ENCODE results near the gene LDLRAP1. TPM values are rescaled to one million over a fixed set of nuclear protein-coding genes. Genes with fewer than 3 reads are reported as not detected.

Gene LDLRAP1
- polyA plus RNA-seq, 1 donor from 2014 or later, result 0.22 TPM

DNA sequence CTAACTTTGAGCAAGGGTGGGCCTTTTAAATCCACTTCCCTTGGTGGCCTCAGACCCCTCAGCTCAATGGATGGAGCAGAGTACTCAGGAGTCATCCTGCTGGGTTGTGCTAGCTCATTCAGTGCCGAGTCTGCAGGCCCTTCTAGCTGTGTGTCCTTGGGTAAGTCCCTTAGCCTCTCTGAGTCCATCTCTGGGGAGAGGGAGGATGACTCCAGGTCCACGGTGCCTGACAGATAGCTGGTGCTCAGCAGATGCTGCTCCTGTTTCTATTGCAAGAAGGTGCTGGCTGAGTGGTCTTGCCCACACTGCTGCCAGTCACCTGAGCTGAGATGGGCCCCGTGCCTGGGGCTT is 11.0 kb downstream of the LDLRAP1 start:
- no peaks in the 10 kb centered on the region for H3F3A ChIP-seq (ENCODE audit: insufficient read depth, low read length, poor library complexity, severe bottlenecking)
- H3K36me3 ChIP-seq (ENCODE audit: insufficient read depth, low read length), result no peaks in the 10 kb centered on the region
- no peak overlapping the region for H3K9ac ChIP-seq (ENCODE audit: low read length)
- no peaks in the 10 kb centered on the region for H3K9me2 ChIP-seq (ENCODE audit: insufficient read depth, low read length)
- H3K4me2 ChIP-seq (ENCODE audit: low read length), result no peak overlapping the region
- TF ChIP-seq POLR2AphosphoS5 (IDR thresholded peaks at IDR 0.05) (no peak), RAD21 (conservative IDR thresholded peaks at IDR 0.05) (no peak), MXI1 (conservative IDR thresholded peaks at IDR 0.05; ENCODE audit: poor library complexity, severe bottlenecking) (no peak), TAF1 (IDR thresholded peaks at IDR 0.05; ENCODE audit: low read depth) (no peak), EP300 (conservative IDR thresholded peaks at IDR 0.05; ENCODE audit: poor library complexity, severe bottlenecking) (no peak), SMC3 (conservative IDR thresholded peaks at IDR 0.05; ENCODE audit: poor library complexity) (no peak), EZH2 (IDR thresholded peaks at IDR 0.05; ENCODE audit: borderline replicate concordance, insufficient read depth, low read length, poor library complexity, severe bottlenecking) (no peak)
- TF ChIP-seq, protein P1, sequence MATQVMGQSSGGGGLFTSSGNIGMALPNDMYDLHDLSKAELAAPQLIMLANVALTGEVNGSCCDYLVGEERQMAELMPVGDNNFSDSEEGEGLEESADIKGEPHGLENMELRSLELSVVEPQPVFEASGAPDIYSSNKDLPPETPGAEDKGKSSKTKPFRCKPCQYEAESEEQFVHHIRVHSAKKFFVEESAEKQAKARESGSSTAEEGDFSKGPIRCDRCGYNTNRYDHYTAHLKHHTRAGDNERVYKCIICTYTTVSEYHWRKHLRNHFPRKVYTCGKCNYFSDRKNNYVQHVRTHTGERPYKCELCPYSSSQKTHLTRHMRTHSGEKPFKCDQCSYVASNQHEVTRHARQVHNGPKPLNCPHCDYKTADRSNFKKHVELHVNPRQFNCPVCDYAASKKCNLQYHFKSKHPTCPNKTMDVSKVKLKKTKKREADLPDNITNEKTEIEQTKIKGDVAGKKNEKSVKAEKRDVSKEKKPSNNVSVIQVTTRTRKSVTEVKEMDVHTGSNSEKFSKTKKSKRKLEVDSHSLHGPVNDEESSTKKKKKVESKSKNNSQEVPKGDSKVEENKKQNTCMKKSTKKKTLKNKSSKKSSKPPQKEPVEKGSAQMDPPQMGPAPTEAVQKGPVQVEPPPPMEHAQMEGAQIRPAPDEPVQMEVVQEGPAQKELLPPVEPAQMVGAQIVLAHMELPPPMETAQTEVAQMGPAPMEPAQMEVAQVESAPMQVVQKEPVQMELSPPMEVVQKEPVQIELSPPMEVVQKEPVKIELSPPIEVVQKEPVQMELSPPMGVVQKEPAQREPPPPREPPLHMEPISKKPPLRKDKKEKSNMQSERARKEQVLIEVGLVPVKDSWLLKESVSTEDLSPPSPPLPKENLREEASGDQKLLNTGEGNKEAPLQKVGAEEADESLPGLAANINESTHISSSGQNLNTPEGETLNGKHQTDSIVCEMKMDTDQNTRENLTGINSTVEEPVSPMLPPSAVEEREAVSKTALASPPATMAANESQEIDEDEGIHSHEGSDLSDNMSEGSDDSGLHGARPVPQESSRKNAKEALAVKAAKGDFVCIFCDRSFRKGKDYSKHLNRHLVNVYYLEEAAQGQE (IDR thresholded peaks at IDR 0.05; ENCODE audit: borderline replicate concordance), result no peak
- TF ChIP-seq, protein P2, sequence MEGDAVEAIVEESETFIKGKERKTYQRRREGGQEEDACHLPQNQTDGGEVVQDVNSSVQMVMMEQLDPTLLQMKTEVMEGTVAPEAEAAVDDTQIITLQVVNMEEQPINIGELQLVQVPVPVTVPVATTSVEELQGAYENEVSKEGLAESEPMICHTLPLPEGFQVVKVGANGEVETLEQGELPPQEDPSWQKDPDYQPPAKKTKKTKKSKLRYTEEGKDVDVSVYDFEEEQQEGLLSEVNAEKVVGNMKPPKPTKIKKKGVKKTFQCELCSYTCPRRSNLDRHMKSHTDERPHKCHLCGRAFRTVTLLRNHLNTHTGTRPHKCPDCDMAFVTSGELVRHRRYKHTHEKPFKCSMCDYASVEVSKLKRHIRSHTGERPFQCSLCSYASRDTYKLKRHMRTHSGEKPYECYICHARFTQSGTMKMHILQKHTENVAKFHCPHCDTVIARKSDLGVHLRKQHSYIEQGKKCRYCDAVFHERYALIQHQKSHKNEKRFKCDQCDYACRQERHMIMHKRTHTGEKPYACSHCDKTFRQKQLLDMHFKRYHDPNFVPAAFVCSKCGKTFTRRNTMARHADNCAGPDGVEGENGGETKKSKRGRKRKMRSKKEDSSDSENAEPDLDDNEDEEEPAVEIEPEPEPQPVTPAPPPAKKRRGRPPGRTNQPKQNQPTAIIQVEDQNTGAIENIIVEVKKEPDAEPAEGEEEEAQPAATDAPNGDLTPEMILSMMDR (IDR thresholded peaks at IDR 0.05; ENCODE audit: poor library complexity, severe bottlenecking), result no peak
- H3K4me3 ChIP-seq (ENCODE audit: low read length), result no peak overlapping the region
- H4K20me1 ChIP-seq (ENCODE audit: insufficient read depth), result no peaks in the 10 kb centered on the region
- H3K27ac ChIP-seq (ENCODE audit: low read length), result no peak overlapping the region
- no peaks in the 10 kb centered on the region for H3K79me2 ChIP-seq (replicated peaks; ENCODE audit: insufficient read depth, low read length)
- no peak overlapping the region for H2AFZ ChIP-seq (ENCODE audit: low read depth, low read length)
- H3K27me3 ChIP-seq (ENCODE audit: insufficient read depth, low read depth, low read length), result no peaks in the 10 kb centered on the region
- H3K9me3 ChIP-seq (ENCODE audit: low read length), result no peaks in the 10 kb centered on the region

DNA sequence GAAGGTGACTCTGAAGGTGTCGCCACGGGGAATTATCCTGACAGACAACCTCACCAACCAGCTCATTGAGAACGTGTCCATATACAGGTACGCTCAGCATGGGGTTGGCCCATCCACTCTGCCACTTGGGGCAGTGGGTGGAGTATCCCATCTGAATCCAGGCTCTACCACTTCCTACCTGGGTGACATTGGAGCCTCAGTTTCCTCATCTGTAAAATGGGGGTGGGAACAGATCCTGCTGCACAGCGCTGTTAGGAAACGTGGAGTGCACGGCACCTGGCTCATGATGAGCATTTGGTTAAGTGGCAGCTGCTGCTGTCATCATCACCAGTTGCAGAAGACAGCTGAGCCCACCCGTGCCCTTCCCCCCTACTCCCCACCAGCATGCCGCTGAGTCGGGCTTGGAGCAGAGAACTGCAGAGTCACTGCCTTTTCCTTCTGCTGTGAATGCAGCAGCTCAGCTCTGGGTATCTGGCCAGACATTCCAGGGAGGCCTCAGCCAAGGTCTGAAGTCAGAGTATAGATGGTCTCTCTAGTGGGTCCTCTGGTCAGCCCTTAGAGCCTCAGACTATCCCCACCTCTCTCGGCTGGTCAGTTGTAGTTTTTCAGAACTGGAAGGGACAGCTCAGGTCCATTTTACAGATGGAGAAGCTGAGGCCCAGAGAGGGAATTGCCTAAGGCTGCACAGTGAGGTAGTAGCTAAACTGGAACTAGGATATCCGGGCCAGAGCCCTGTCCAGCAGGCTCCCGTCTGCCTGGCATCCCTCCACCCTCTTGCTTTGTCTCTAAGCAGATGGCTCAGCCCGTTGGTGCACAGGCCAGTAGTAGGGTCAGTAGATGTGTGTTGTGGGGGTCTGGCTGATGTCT is 11.7 kb downstream of the LDLRAP1 start:
- H2AFZ ChIP-seq (ENCODE audit: low read depth, low read length), result no peak overlapping the region
- H3K9me3 ChIP-seq (ENCODE audit: low read length), result no peaks in the 10 kb centered on the region
- H3K36me3 ChIP-seq (ENCODE audit: insufficient read depth, low read length), result no peaks in the 10 kb centered on the region
- TF ChIP-seq, protein P2 (IDR thresholded peaks at IDR 0.05; ENCODE audit: poor library complexity, severe bottlenecking), result no peak
- TF ChIP-seq MXI1 (conservative IDR thresholded peaks at IDR 0.05; ENCODE audit: poor library complexity, severe bottlenecking) (no peak), TAF1 (IDR thresholded peaks at IDR 0.05; ENCODE audit: low read depth) (no peak), POLR2AphosphoS5 (IDR thresholded peaks at IDR 0.05) (no peak), SMC3 (conservative IDR thresholded peaks at IDR 0.05; ENCODE audit: poor library complexity) (no peak), EP300 (conservative IDR thresholded peaks at IDR 0.05; ENCODE audit: poor library complexity, severe bottlenecking) (no peak)
- TF ChIP-seq, protein P1 (IDR thresholded peaks at IDR 0.05; ENCODE audit: borderline replicate concordance), result no peak
- no peak overlapping the region for H3K27ac ChIP-seq (ENCODE audit: low read length)
- no peak overlapping the region for H3K4me2 ChIP-seq (ENCODE audit: low read length)
- H3K4me3 ChIP-seq (ENCODE audit: low read length), result no peak overlapping the region
- H3F3A ChIP-seq (ENCODE audit: insufficient read depth, low read length, poor library complexity, severe bottlenecking), result no peaks in the 10 kb centered on the region
- no peak overlapping the region for H3K9ac ChIP-seq (ENCODE audit: low read length)
- H3K27me3 ChIP-seq (ENCODE audit: insufficient read depth, low read depth, low read length), result no peaks in the 10 kb centered on the region
- no peaks in the 10 kb centered on the region for H4K20me1 ChIP-seq (ENCODE audit: insufficient read depth)
- H3K9me2 ChIP-seq (ENCODE audit: insufficient read depth, low read length), result no peaks in the 10 kb centered on the region
- no peaks in the 10 kb centered on the region for H3K79me2 ChIP-seq (replicated peaks; ENCODE audit: insufficient read depth, low read length)
